ENCODE data around the gene DPY30. TPM values are rescaled to one million over a fixed set of nuclear protein-coding genes. Genes with fewer than 3 reads are reported as not detected.

The DPY30 gene
- polyA plus RNA-seq, 3 donors from 2014 or later = 130 to 163 (median 160) TPM

- Mint-ChIP-seq H3K4me1 (peaks cover 25 to 57% of the 10 kb centered on the region in 2 donors), H3K27me3 (ENCODE audit: low read depth in 3 of 3) (peaks cover 0 to 1% (median 0%) of the 10 kb centered on the region in 3 donors), H3K27ac (peak overlapping the region in 3 of 6 donors; percentile 16 to 56 (median 30)), H3K4me3 (no peak overlapping the region), H3K9me3 (peaks cover 0 to 1% (median 0%) of the 10 kb centered on the region in 6 donors), H3K36me3 (no peaks in the 10 kb centered on the region)
- no peak for DNase-seq
Observed at GRCh38 chr2:31979956-31980355, 59.6 kb downstream of the DPY30 start.

DNA sequence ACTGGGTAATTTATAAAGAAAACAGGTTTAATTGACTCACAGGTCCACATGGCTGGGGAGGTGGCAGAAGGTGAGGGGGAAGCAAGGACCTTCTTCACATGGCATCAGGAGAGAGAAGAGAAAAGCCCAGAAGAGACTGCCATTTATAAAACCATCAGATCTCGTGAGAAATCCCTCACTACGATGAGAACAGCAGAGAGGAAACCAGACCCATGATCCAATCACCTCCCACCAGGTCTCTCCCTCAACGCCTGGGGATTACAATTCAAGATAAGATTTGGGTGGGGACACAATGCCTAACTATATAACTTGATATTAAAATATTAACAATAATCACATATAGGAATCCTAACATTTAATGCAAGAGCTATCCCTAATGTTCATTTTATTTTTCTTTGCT lies 60.6 kb downstream of the DPY30 start:
- Mint-ChIP-seq H3K36me3 (no peaks in the 10 kb centered on the region), H3K27me3 (ENCODE audit: low read depth in 3 of 3) (peaks cover 0 to 1% (median 0%) of the 10 kb centered on the region in 3 donors), H3K27ac (peak overlapping the region in 2 of 6 donors; percentile 6 to 46), H3K4me1 (peaks cover 27 to 56% of the 10 kb centered on the region in 2 donors), H3K4me3 (no peak overlapping the region), H3K9me3 (peaks cover 0 to 1% (median 0%) of the 10 kb centered on the region in 6 donors)
- DNase-seq = no peak

GRCh38 chr2:31978436-31978835 lies 61.2 kb downstream of the DPY30 start:
- no peak for DNase-seq
- no peaks in the 10 kb centered on the region for H3K27me3 Mint-ChIP-seq (ENCODE audit: low read depth in 3 of 3)
- H3K4me1 Mint-ChIP-seq = peaks cover 28 to 57% of the 10 kb centered on the region in 2 donors
- H3K36me3 Mint-ChIP-seq = no peaks in the 10 kb centered on the region
- no peak overlapping the region for H3K4me3 Mint-ChIP-seq
- peaks cover 0 to 1% (median 0%) of the 10 kb centered on the region in 6 donors for H3K9me3 Mint-ChIP-seq
- H3K27ac Mint-ChIP-seq = no peak overlapping the region

Other genes with a start within 250 kb of the DPY30 start
- gene MEMO1, start 28.8 kb downstream of the DPY30 start, polyA plus RNA-seq = 10 to 100 TPM; 32.8 to 49.1 (median 35.6) TPM
- gene SPAST, start 23.8 kb upstream of the DPY30 start, polyA plus RNA-seq = 10 to 100 TPM in 2 of 3 donors, 1 to 10 TPM in 1; 9.1 to 12.9 (median 12.5) TPM
- 10 to 100 TPM in 1 of 3 donors, 1 to 10 TPM in 2; 7.3 to 10.6 (median 7.5) TPM for gene SLC30A6, start 126.1 kb upstream of the DPY30 start, polyA plus RNA-seq
- under 1 TPM in 1 of 3 donors, not detected in 2; 0.18 TPM for gene NLRC4, start 225.1 kb upstream of the DPY30 start, polyA plus RNA-seq
- 10 to 100 TPM; 15.4 to 27.6 (median 19.6) TPM for gene YIPF4, start 238.1 kb upstream of the DPY30 start, polyA plus RNA-seq